DOHH2 (cell line): ENCODE results near the gene PTPRK.

Source experiments
- H3F3A ChIP-seq: fragments of 200-600 bp; sonication (generic), shearing (Covaris generic); 2 replicates; pipeline ENCODE4 v1.6.0; 2016; ENCODE audit warnings: antibody characterized with exemption, mild to moderate bottlenecking; ENCODE audit not compliant: control insufficient read depth, insufficient read depth
- H3K27ac ChIP-seq: fragments of 200-600 bp; sonication (generic); 2 replicates; pipeline ENCODE4 v1.5.1; 2014; ENCODE audit warnings: low read depth, mild to moderate bottlenecking, low read length, moderate library complexity
- H3K27me3 ChIP-seq: fragments of 200-600 bp; sonication (generic); 2 replicates; pipeline ENCODE4 v1.6.1; 2014; ENCODE audit warnings: mild to moderate bottlenecking, low read length, mixed read lengths; ENCODE audit not compliant: control insufficient read depth
- H3K36me3 ChIP-seq: fragments of 200-600 bp; sonication (generic); 2 replicates; pipeline ENCODE4 v1.6.1; 2014; ENCODE audit warnings: mild to moderate bottlenecking, low read length, moderate library complexity, mixed read lengths; ENCODE audit not compliant: control insufficient read depth
- H3K4me1 ChIP-seq: fragments of 200-600 bp; sonication (generic); 2 replicates; pipeline ENCODE4 v1.6.1; 2014; ENCODE audit warnings: mild to moderate bottlenecking, low read length, mixed read lengths; ENCODE audit not compliant: control insufficient read depth
- H3K4me2 ChIP-seq: fragments of 200-600 bp; sonication (generic); 2 replicates; pipeline ENCODE4 v1.6.0; 2014; ENCODE audit warnings: mild to moderate bottlenecking, low read length, moderate library complexity
- H3K4me3 ChIP-seq: fragments of 200-600 bp; sonication (generic); 2 replicates; pipeline ENCODE4 v1.5.1; 2014; ENCODE audit warnings: mild to moderate bottlenecking, low read length, mixed read lengths
- H3K79me2 ChIP-seq: fragments of 200-600 bp; sonication (generic); 2 replicates; pipeline ENCODE4 v1.6.1; 2014; ENCODE audit warnings: mild to moderate bottlenecking, low read length, mixed read lengths; ENCODE audit not compliant: control insufficient read depth
- H3K9me2 ChIP-seq: fragments of 200-600 bp; sonication (generic); replicated peaks from 2 replicates; pipeline ENCODE4 v1.6.1; 2014; ENCODE audit warnings: mild to moderate bottlenecking, low read length, mixed read lengths; ENCODE audit not compliant: control insufficient read depth
- H3K9me3 ChIP-seq: fragments of 200-600 bp; sonication (generic); 2 replicates; pipeline ENCODE4 v1.6.1; 2014; ENCODE audit warnings: antibody characterized with exemption, low read length, mixed read lengths; ENCODE audit not compliant: control insufficient read depth, insufficient read depth
- H4K20me1 ChIP-seq: fragments of 200-600 bp; sonication (generic); 2 replicates; pipeline ENCODE4 v1.6.0; 2014; ENCODE audit warnings: low read depth, mild to moderate bottlenecking, antibody characterized with exemption, low read length, moderate library complexity; ENCODE audit not compliant: control insufficient read depth, insufficient read depth
- EZH2phosphoT487 ChIP-seq: fragments of 200-600 bp; sonication (generic); IDR thresholded peaks from 2 replicates; pipeline ENCODE4 v1.6.1; 2017; ENCODE audit warnings: borderline replicate concordance, mild to moderate bottlenecking, antibody characterized with exemption, low read length, moderate library complexity, mixed read lengths
- TF ChIP-seq, protein P1 (sequence below): fragments of 200-600 bp; sonication (generic); IDR thresholded peaks from one replicate; pipeline ENCODE4 v1.5.1; 2014; ENCODE audit warnings: antibody characterized with exemption, mild to moderate bottlenecking, low read depth, low read length; ENCODE audit not compliant: poor library complexity, severe bottlenecking

Gene PTPRK

GRCh38 chr6:128249429-128249828 is 271.0 kb downstream of the PTPRK start:
- Histone ChIP-seq H3K27me3 (no peaks in the 10 kb centered on the region), H3K4me1 (no peaks in the 10 kb centered on the region), H3K4me2 (no peak overlapping the region), H3K4me3 (no peak overlapping the region), H3K36me3 (no peaks in the 10 kb centered on the region), H3K9me2 (no peaks in the 10 kb centered on the region), H3F3A (no peaks in the 10 kb centered on the region), H3K9me3 (no peaks in the 10 kb centered on the region), H3K27ac (no peak overlapping the region), H3K79me2 (no peaks in the 10 kb centered on the region), H4K20me1 (no peaks in the 10 kb centered on the region)
- no peak for TF ChIP-seq EZH2phosphoT487
- TF ChIP-seq, protein P1, sequence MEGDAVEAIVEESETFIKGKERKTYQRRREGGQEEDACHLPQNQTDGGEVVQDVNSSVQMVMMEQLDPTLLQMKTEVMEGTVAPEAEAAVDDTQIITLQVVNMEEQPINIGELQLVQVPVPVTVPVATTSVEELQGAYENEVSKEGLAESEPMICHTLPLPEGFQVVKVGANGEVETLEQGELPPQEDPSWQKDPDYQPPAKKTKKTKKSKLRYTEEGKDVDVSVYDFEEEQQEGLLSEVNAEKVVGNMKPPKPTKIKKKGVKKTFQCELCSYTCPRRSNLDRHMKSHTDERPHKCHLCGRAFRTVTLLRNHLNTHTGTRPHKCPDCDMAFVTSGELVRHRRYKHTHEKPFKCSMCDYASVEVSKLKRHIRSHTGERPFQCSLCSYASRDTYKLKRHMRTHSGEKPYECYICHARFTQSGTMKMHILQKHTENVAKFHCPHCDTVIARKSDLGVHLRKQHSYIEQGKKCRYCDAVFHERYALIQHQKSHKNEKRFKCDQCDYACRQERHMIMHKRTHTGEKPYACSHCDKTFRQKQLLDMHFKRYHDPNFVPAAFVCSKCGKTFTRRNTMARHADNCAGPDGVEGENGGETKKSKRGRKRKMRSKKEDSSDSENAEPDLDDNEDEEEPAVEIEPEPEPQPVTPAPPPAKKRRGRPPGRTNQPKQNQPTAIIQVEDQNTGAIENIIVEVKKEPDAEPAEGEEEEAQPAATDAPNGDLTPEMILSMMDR: no peak

DNA sequence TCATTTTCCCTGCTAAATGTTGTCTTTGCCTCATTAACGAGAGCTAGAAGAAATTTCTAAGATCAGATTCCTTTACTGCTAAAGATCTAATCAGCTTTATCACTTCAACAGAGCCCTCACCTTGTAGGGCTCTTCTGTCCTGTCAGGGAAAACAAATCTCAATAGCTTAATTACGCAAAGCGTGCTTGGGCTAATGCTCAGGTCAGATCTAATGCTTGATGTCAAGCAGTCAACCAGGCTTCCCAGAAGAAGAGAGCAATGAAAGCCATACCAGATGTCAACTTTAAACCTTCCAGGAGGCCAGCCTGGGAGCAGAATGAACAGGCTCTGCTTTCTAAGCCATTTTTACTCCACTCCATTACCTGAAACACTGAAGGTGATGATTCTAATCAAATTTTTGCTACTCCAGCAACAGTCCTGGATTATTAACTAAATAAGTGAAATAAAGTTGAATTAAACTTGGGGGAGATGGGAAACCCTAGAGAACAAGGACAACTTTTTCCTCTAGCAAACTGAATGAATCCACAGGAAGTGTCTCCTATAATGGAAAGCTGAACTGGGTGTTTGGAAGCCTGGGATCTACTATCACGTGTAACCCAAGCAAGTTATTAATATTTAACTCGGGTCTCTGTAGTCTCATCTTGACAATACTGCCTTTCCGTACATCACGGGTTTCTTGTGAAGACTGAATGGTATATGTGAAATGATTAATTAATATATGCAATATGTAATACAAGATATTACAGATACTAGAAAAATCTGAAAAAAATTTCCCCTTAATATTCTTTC is 273.7 kb downstream of the PTPRK start:
- H3K36me3 ChIP-seq: no peaks in the 10 kb centered on the region
- TF ChIP-seq, protein P1: no peak
- no peak for TF ChIP-seq EZH2phosphoT487
- H3K9me2 ChIP-seq: no peaks in the 10 kb centered on the region
- no peaks in the 10 kb centered on the region for H3K9me3 ChIP-seq
- no peak overlapping the region for H3K4me3 ChIP-seq
- no peaks in the 10 kb centered on the region for H3K4me1 ChIP-seq
- H3K27me3 ChIP-seq: no peaks in the 10 kb centered on the region
- H3F3A ChIP-seq: no peaks in the 10 kb centered on the region
- H3K79me2 ChIP-seq: no peaks in the 10 kb centered on the region
- no peak overlapping the region for H3K27ac ChIP-seq
- no peaks in the 10 kb centered on the region for H4K20me1 ChIP-seq
- no peak overlapping the region for H3K4me2 ChIP-seq

DNA sequence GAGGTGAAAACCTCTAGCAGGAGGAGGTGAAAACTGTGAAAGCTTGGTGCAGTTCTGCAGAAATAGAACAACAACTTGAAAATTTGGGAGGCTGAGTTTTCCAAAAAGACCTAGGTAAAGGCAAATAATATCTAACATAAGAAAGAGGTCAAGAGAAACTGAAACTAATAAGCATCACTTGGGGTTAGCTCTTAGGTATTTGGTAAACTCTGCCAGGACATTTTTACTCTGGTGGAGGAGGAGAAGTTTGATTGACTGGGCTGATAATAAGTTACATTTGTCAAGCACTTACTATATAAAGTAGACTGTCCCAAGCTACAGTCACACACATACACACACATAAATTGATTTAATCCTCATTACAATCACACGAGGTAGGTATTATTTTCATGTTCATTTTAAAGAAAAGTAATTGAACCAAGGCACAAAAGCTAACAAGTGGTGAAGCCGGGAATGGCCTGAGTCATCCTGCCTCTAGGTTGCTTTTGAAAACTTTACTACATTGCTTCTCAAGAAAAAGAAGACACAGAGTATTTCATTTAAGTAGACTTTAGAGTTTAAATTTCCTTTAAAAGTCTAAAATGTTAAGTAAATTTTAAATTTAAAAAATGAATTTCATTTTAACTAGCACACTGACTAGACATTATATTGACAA is 275.5 kb downstream of the PTPRK start:
- Histone ChIP-seq H3K27me3 (no peaks in the 10 kb centered on the region), H3K4me2 (no peak overlapping the region), H3K9me2 (no peaks in the 10 kb centered on the region), H3K27ac (no peak overlapping the region), H3K79me2 (no peaks in the 10 kb centered on the region), H3K9me3 (no peaks in the 10 kb centered on the region), H3F3A (no peaks in the 10 kb centered on the region), H3K4me1 (no peaks in the 10 kb centered on the region), H3K4me3 (no peak overlapping the region), H3K36me3 (no peaks in the 10 kb centered on the region), H4K20me1 (no peaks in the 10 kb centered on the region)
- TF ChIP-seq, protein P1: no peak
- TF ChIP-seq EZH2phosphoT487: no peak
